Activated CD4-positive, alpha-beta memory T cell treated with anti-CD3 and anti-CD28 coated beads for 36 hours (primary cell): Measurements from ENCODE around the gene KRR1. TPM values are rescaled to one million over a fixed set of nuclear protein-coding genes. Genes with fewer than 3 reads are reported as not detected.
A peak's percentile ranks its signal among the peaks of the same experiment; 100 is the strongest.
"Not testable (repeated sequence)": the region's sequence is repeated elsewhere in the genome, so short reads cannot be mapped to it uniquely, and the experiment has no call there.

Source experiments
- CTCF ChIA-PET: fragments of 350-600 bp; sonication (Branson Sonifier 250); formaldehyde crosslinking; loops from one replicate; lab custom pipeline; 2021; ENCODE audit warnings: antibody characterized with exemption, inconsistent platforms; lab: Charles Lee
- POLR2A ChIA-PET: fragments of 350-600 bp; sonication (Branson Sonifier 250); formaldehyde crosslinking; loops from one replicate; lab custom pipeline; 2021; ENCODE audit warnings: antibody characterized with exemption; lab: Charles Lee
- DNase-seq: peaks from one replicate; pipeline ENCODE4 v3.0.0-alpha.2; 2020
- H3K27ac Mint-ChIP-seq: one replicate; pipeline ENCODE4 v1.8.0; 2021; ENCODE audit warnings: mixed read lengths
- H3K27me3 Mint-ChIP-seq: one replicate; pipeline ENCODE4 v1.8.0; 2021; ENCODE audit warnings: mixed read lengths
- H3K36me3 Mint-ChIP-seq: one replicate; pipeline ENCODE4 v1.8.0; 2021; ENCODE audit warnings: mixed read lengths
- H3K4me1 Mint-ChIP-seq: one replicate; pipeline ENCODE4 v1.8.0; 2021; ENCODE audit warnings: low read depth, mixed read lengths
- H3K4me3 Mint-ChIP-seq: one replicate; pipeline ENCODE4 v1.8.0; 2021; ENCODE audit warnings: mild to moderate bottlenecking, mixed read lengths
- H3K9me3 Mint-ChIP-seq: one replicate; pipeline ENCODE4 v1.8.0; 2021; ENCODE audit warnings: mixed read lengths
- intact Hi-C: fragments of 100-400 bp; cut with micrococcal nuclease; formaldehyde crosslinking; loops from one replicate; pipeline ENCODE4 v1.15.1; 2023
- total RNA-seq, 2 experiments: library from RNA; stranded (reverse); gene quantifications; one replicate each; pipeline ENCODE4 v1.2.3, GENCODE V29; 2021

KRR1 gene
- total RNA-seq, 2 experiments from 2014 or later, result 96.6 to 106 TPM

DNA sequence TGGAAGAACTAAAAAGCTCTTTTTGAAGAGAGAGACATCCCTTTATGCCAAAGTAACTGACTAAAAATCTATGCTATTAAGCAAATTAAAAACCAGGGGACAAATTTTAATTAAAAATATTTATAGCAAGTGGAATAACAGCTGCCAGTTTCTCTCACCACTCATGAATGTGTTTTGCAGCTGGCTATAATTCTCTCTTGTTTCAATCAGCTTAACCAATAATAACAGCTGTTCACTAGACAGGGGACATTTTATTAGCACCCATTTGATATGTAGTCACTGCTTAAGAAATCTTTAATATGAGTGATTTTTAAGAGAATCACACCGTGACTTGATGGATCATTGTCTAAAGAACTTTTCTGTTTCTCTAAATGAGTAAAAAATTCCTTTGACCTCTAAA, 34.2 kb upstream of the KRR1 start:
- H3K27ac Mint-ChIP-seq, result no peak overlapping the region
- intact Hi-C loops, result no loop called here
- H3K4me1 Mint-ChIP-seq, result no peaks in the 10 kb centered on the region
- ChIA-PET POLR2A (no interaction called here), CTCF (no interaction called here)
- H3K4me3 Mint-ChIP-seq, result no peak overlapping the region
- H3K9me3 Mint-ChIP-seq, result no peaks in the 10 kb centered on the region
- H3K36me3 Mint-ChIP-seq, result no peaks in the 10 kb centered on the region
- DNase-seq, result no peak
- H3K27me3 Mint-ChIP-seq, result peaks cover 14% of the 10 kb centered on the region

DNA sequence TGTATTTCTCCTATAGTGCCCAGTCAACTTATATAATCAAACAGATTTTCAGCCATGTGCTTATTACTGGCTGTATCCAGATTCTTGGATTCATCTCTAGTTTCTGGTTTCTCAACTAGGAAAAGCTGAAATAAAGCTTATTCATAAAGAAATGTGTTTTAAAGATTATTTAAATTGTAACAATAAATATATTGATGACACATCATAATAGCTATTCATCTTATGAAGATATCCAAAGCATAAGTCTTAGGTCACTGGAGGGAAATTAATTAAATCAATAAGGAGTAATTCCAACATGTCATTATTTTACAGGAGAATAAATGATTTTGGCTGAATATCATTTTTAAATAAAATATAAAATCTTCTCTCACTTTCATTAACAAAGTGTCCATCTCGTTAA, 32.1 kb upstream of the KRR1 start:
- no peak for DNase-seq
- H3K27ac Mint-ChIP-seq, result no peak overlapping the region
- H3K4me1 Mint-ChIP-seq, result no peaks in the 10 kb centered on the region
- intact Hi-C loops, result no loop called here
- CTCF ChIA-PET, result interaction anchor here (1.7 to 1.9 kb wide), 2 partner anchors 15 to 17 kb away, joined by 4 to 8 read pairs; no protein-coding TSS in a partner anchor
- peaks cover 12% of the 10 kb centered on the region for H3K27me3 Mint-ChIP-seq
- POLR2A ChIA-PET, result no interaction called here
- no peaks in the 10 kb centered on the region for H3K36me3 Mint-ChIP-seq
- no peak overlapping the region for H3K4me3 Mint-ChIP-seq
- no peaks in the 10 kb centered on the region for H3K9me3 Mint-ChIP-seq

DNA sequence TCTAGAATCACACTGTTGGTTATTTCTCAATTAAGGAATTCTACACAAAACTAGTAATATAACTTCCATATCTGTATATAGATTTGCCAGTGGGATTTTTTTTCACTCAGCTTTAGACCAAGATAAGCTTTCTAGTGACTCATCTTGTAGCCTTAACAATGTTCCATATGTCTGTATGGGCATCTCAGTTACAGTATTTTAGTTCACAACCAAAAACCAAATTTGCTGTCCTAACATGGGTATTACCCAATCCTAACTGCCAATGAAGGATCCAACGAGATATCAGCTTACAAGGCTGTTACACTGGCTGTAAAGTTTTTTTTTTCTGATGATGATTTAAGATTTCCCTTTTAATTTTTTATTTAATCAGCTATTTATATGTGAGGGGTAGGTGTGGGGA, 31.5 kb upstream of the KRR1 start:
- no peak for DNase-seq
- H3K4me1 Mint-ChIP-seq, result no peaks in the 10 kb centered on the region
- CTCF ChIA-PET, result interaction anchor here (1.7 to 1.9 kb wide), 2 partner anchors 14 to 16 kb away, joined by 4 to 8 read pairs; no protein-coding TSS in a partner anchor

DNA sequence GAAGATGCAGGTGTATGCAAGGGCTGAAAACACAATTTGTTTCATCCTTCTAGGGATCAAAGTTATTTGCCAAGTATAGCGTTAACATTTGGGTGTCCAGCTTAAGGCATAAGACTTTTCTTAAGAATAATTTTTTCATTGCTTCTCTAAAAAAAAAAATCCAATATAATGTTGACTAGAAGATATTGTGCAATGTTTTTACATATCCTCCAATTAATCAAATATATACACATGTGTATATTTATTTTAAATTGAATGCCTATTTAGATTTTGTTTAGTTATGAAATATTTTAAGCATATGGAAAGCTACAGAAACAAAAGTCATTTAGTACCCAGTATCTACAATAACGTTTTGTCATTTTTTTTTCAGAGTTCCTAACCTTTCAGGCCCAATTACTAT, 28.5 kb upstream of the KRR1 start:
- DNase-seq, result no peak
- Mint-ChIP-seq H3K4me3 (no peak overlapping the region), H3K36me3 (no peaks in the 10 kb centered on the region), H3K4me1 (no peaks in the 10 kb centered on the region), H3K27me3 (peaks cover 7% of the 10 kb centered on the region), H3K27ac (no peak overlapping the region), H3K9me3 (no peaks in the 10 kb centered on the region)
- CTCF ChIA-PET, result interaction anchor here (0.6 kb wide), 1 partner anchor 1144 kb away, joined by 3 read pairs; no protein-coding TSS in a partner anchor
- POLR2A ChIA-PET, result no interaction called here
- intact Hi-C loops, result no loop called here

More for the DNA sequence above, 31.5 kb upstream of the KRR1 start:
- intact Hi-C loops, result no loop called here
- H3K36me3 Mint-ChIP-seq, result no peaks in the 10 kb centered on the region
- no peaks in the 10 kb centered on the region for H3K9me3 Mint-ChIP-seq
- H3K4me3 Mint-ChIP-seq, result no peak overlapping the region
- POLR2A ChIA-PET, result interaction anchor here (0.6 kb wide), 1 partner anchor 15 kb away, joined by 4 read pairs; no protein-coding TSS in a partner anchor
- no peak overlapping the region for H3K27ac Mint-ChIP-seq
- peaks cover 12% of the 10 kb centered on the region for H3K27me3 Mint-ChIP-seq

DNA sequence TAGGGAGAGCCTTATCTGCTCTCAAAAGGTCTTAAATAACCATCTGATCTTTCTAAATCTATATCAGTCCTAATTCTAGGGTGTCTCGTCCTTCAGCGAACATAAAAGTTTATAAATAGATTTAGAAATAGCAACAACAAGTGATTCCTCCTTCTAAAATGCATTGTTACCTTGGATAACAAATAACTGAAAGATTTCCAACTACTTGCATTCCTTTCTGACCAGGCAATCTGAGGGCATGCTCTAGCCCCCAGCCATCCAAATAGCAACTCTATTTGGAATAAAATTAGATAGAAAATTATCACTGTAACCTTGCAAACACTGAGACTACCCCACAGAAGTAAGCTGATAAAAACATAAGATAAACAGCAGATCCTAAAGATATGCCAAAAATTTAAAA, 21.8 kb upstream of the KRR1 start:
- Mint-ChIP-seq H3K27me3 (peaks cover 6% of the 10 kb centered on the region), H3K36me3 (no peaks in the 10 kb centered on the region), H3K4me3 (no peak overlapping the region), H3K9me3 (no peaks in the 10 kb centered on the region), H3K27ac (no peak overlapping the region), H3K4me1 (no peaks in the 10 kb centered on the region)
- POLR2A ChIA-PET, result no interaction called here
- intact Hi-C loops, result no loop called here
- CTCF ChIA-PET, result no interaction called here
- DNase-seq, result no peak

DNA sequence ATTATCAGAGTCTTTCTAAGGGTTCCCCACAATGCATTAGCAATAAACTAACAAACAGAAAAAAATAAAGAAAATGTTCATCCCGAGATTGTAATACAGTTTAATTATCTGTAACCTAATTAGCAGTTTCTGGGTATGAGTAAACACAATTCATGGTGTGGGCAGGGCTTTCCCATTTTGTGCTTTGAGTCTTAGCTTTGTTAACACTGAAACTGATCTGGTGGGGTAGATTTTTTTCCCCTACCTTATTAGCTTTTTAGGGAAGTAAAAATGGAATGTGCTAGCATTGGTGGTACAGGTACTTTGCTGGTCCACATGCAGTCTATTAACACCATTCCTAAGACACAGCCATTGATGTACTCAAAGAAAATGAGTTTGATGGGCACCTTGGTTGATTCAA, 18.4 kb upstream of the KRR1 start:
- CTCF ChIA-PET, result interaction anchor here (5.2 kb wide), 1 partner anchor 507 kb away, joined by 62 read pairs; no protein-coding TSS in a partner anchor
- Mint-ChIP-seq H3K9me3 (no peaks in the 10 kb centered on the region), H3K27ac (no peak overlapping the region), H3K4me1 (peaks cover 6% of the 10 kb centered on the region), H3K27me3 (peaks cover 13% of the 10 kb centered on the region), H3K36me3 (no peaks in the 10 kb centered on the region), H3K4me3 (no peak overlapping the region)
- intact Hi-C loops, result loop anchor here (5.0 kb wide), 2 partner anchors 927 to 1057 kb away; no protein-coding TSS in a partner anchor
- no peak for DNase-seq
- POLR2A ChIA-PET, result no interaction called here

DNA sequence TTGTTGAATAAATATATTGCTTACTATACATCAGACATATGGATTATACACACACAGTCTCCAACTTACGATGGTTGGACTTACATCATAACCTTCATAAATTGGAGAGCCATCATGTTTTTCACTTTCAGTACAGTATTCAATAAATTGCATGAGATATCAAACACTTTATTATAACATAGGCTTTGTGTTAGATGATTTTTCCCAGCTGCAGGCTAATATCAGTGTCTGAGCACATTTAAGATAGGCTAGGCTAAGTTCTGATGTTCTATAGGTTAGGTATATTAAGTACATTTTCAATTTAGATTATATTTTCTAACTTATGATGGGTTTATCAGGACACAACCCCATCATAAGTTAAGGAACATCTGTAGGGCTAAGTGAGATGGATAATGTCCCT, 17.9 kb upstream of the KRR1 start:
- intact Hi-C loops, result loop anchor here (5.0 kb wide), 2 partner anchors 928 to 1058 kb away; no protein-coding TSS in a partner anchor
- DNase-seq, result no peak
- ChIA-PET POLR2A (no interaction called here), CTCF (interaction anchor here (1.3 to 5.2 kb wide), 3 partner anchors 14 to 508 kb away, joined by 4 to 67 read pairs (median 62); partner anchors contain the start of gene PHLDA1)
- no peak overlapping the region for H3K27ac Mint-ChIP-seq
- no peaks in the 10 kb centered on the region for H3K36me3 Mint-ChIP-seq
- H3K4me3 Mint-ChIP-seq, result no peak overlapping the region
- peaks cover 6% of the 10 kb centered on the region for H3K4me1 Mint-ChIP-seq
- peaks cover 13% of the 10 kb centered on the region for H3K27me3 Mint-ChIP-seq
- no peaks in the 10 kb centered on the region for H3K9me3 Mint-ChIP-seq

DNA sequence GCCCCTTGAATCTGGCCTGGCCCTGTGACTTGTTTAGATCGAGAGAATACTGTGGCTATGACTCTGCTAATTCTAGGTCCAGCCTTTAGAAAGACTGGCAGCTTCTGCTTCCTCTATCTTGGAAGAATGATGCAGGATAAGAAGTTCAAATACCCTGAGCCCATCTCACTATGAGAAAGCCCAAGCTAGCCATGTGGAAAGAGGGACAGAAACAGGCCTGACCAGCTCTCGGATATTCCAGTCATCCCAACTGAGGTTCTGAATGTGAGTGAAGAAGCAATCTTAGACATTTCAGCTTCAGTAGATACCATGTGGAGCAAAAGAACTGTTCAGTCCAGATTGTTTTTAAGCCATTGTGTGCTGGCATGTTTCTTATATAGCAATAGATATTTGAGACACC, 17.3 kb upstream of the KRR1 start:
- Mint-ChIP-seq H3K27ac (no peak overlapping the region), H3K27me3 (peaks cover 12% of the 10 kb centered on the region), H3K4me1 (peaks cover 6% of the 10 kb centered on the region), H3K9me3 (no peaks in the 10 kb centered on the region), H3K4me3 (no peak overlapping the region), H3K36me3 (no peaks in the 10 kb centered on the region)
- POLR2A ChIA-PET, result no interaction called here
- CTCF ChIA-PET, result interaction anchor here (1.2 to 5.2 kb wide), 8 partner anchors 15 to 520 kb away, joined by 3 to 67 read pairs (median 4); partner anchors contain the start of gene PHLDA1
- intact Hi-C loops, result loop anchor here (5.0 kb wide), 2 partner anchors 929 to 1059 kb away; no protein-coding TSS in a partner anchor
- DNase-seq, result no peak

DNA sequence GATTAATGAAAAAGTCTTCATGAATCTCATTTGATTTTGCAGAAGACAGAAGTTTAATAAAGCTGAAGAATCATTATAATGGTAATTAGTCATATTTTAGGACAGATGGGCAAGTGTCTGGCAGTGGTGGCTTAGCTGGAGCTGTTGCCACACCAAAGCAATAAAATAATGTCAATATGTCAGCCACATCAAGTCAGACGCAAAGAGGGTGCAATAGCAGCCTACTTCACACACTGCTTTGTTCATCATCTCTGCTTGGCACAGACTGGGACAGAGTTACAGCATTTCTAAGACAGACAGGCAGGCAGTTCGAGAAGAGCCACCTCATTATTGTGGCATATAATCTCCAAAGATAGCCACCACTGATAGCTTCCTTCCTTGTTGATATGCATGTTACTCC, 16.9 kb upstream of the KRR1 start:
- H3K27ac Mint-ChIP-seq, result no peak overlapping the region
- ChIA-PET POLR2A (interaction anchor here (1.1 kb wide), 1 partner anchor 288 kb away, joined by 3 read pairs; no protein-coding TSS in a partner anchor), CTCF (interaction anchor here (1.1 to 5.2 kb wide), 9 partner anchors 15 to 520 kb away, joined by 3 to 67 read pairs (median 5); partner anchors contain the start of gene PHLDA1)
- H3K9me3 Mint-ChIP-seq, result no peaks in the 10 kb centered on the region
- H3K4me3 Mint-ChIP-seq, result no peak overlapping the region
- peaks cover 6% of the 10 kb centered on the region for H3K4me1 Mint-ChIP-seq
- H3K27me3 Mint-ChIP-seq, result peaks cover 12% of the 10 kb centered on the region
- intact Hi-C loops, result loop anchor here (5.0 kb wide), 2 partner anchors 929 to 1059 kb away; no protein-coding TSS in a partner anchor
- no peaks in the 10 kb centered on the region for H3K36me3 Mint-ChIP-seq
- DNase-seq, result no peak

DNA sequence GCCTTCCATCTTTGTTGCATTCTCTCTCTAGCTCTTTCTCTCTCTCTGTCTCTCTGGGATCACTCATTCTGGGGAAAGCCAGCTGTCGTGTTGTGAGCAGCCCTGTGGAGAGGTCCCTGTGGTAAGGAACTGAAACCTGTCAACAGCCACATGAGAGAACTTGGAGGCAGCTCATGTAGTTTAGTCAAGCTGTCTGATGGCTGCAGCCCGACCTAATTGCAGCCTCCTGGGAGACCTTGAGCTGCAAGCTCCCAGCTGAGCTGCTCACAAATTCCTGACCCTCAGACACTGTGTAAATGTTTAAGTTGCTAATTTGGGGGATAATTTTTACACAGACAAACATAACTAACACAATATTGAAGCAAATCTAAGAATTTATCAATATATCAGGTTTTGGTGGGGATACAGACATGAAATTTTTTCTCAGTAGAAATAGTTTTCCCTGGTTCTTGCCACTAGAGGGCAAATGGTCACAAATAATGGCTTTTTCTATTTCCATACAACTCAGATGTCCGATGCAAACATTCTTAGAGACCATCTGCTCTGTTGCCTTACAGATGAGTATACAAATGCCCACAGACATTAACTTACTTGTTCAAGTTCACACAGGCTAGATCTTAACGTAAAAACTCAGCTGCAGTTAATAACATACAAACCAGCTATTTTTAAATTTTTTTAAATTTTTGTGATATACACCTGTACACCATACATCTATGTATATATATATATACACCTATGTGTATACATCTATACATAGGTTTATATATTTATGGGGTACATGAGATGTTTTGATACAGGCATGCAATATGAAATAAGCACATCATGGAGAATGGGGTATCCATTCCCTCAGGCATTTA, 15.5 kb upstream of the KRR1 start:
- peaks cover 19% of the 10 kb centered on the region for H3K27me3 Mint-ChIP-seq
- H3K4me1 Mint-ChIP-seq, result peaks cover 6% of the 10 kb centered on the region
- ChIA-PET CTCF (interaction anchor here (0.6 to 5.2 kb wide), 34 partner anchors 8 to 1061 kb away, joined by 3 to 67 read pairs (median 4); partner anchors contain the start of genes GLIPR1L1 and PHLDA1), POLR2A (interaction anchor here (1.1 to 1.6 kb wide), 2 partner anchors 289 to 510 kb away, joined by 3 to 4 read pairs; no protein-coding TSS in a partner anchor)
- no peaks in the 10 kb centered on the region for H3K9me3 Mint-ChIP-seq
- H3K27ac Mint-ChIP-seq, result no peak overlapping the region
- peak; percentile 21 for DNase-seq
- intact Hi-C loops, result loop anchor here (1.0 to 5.0 kb wide), 6 partner anchors 288 to 1060 kb away; partner anchors contain the start of gene PHLDA1
- H3K4me3 Mint-ChIP-seq, result no peak overlapping the region
- H3K36me3 Mint-ChIP-seq, result no peaks in the 10 kb centered on the region

DNA sequence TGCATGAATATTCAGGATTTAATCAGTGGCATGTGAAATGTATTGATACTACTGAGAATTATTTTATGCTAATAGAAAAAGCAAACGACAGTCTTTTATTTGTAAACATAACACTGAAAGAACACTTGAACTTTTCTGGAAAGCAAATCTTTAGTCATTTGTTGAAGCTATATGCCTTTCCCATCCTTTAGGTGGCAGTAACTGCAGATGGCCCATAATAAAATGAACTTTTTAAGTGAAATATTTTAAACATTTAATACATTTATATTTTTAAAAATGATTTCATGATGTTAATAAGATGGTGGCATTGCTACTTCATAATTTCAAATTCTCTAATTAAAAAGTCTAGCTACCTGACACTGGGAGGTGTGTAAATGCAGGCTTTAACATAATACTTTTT, 13.9 kb upstream of the KRR1 start:
- ChIA-PET POLR2A (no interaction called here), CTCF (interaction anchor here (1.0 to 5.2 kb wide), 6 partner anchors 18 to 512 kb away, joined by 3 to 67 read pairs (median 18); partner anchors contain the start of gene PHLDA1)
- Mint-ChIP-seq H3K27ac (no peak overlapping the region), H3K9me3 (no peaks in the 10 kb centered on the region), H3K27me3 (peaks cover 19% of the 10 kb centered on the region), H3K36me3 (no peaks in the 10 kb centered on the region), H3K4me3 (no peak overlapping the region), H3K4me1 (peaks cover 6% of the 10 kb centered on the region)
- intact Hi-C loops, result loop anchor here (5.0 kb wide), 2 partner anchors 932 to 1062 kb away; no protein-coding TSS in a partner anchor
- DNase-seq, result no peak

DNA sequence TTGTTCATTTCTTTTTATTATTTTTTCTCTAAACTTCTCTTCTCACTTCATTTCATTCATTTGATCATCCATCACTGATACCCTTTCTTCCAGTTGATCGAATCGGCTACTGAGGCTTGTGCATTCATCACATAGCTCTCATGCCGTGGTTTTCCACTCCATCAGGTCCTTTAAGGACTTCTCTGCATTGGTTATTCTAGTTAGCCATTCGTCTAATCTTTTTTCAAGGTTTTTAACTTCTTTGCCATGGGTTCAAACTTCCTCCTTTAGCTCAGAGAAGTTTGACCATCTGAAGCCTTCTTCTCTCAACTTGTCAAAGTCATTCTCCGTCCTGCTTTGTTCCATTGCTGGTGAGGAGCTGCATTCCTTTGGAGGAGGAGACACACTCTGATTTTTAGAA, 10.7 kb upstream of the KRR1 start:
- intact Hi-C loops, H3K9me3 Mint-ChIP-seq, POLR2A ChIA-PET, H3K4me3 Mint-ChIP-seq, H3K36me3 Mint-ChIP-seq, DNase-seq, H3K27ac Mint-ChIP-seq, H3K4me1 Mint-ChIP-seq, CTCF ChIA-PET: not testable (repeated sequence)
- H3K27me3 Mint-ChIP-seq, result peaks cover 16% of the 10 kb centered on the region
